HCT116 (cell line): Measurements from ENCODE around the gene PPM1A. TPM values are rescaled to one million over a fixed set of nuclear protein-coding genes. Genes with fewer than 3 reads are reported as not detected.

ENCODE experiments used
- ATAC-seq: fragments of 200-7000 bp; cut with Tn5 transposase; 2 replicates; pipeline ENCODE4 v1.9.1; 2020; ENCODE audit warnings: mild to moderate bottlenecking, moderate library complexity
- BruUV-seq: library from RNA; stranded (reverse); fragments of 400-500 nt; replicated peaks from 2 replicates; lab custom pipeline; 2021; lab: Mats Ljungman, UMichigan
- CTCF ChIA-PET: fragments of 300-600 bp; sonication (Branson Sonifier 250); formaldehyde crosslinking; loops from one replicate; lab custom pipeline; 2021; ENCODE audit warnings: antibody characterized with exemption; lab: Charles Lee
- POLR2A ChIA-PET: fragments of 300-600, 350-600 bp; sonication (Branson Sonifier 250); formaldehyde crosslinking; loops from one replicate; lab custom pipeline; 2021; ENCODE audit warnings: antibody characterized with exemption; lab: Charles Lee
- RAD21 ChIA-PET, 2 experiments: fragments of 300-600 bp; sonication (Branson Sonifier 250); formaldehyde crosslinking; loops; one replicate each; lab custom pipeline; 2023; ENCODE audit warnings: low total read pairs in 2 of 2; ENCODE audit not compliant: uncharacterized antibody in 2 of 2, unreplicated experiment in 2 of 2, low non-redundant PET in 1 of 2; lab: Charles Lee
- DNase-seq: peaks from one replicate; pipeline ENCODE4 v3.0.0-alpha.2; 2010; ENCODE audit warnings: low read depth, low spot score
- H2AFZ ChIP-seq: fragments of 200-600 bp; shearing (Covaris generic), sonication (generic); 2 replicates; pipeline ENCODE4 v1.6.1; 2017; ENCODE audit warnings: low read depth, mixed run types, mixed read lengths, antibody characterized with exemption, low read length; ENCODE audit not compliant: poor library complexity, severe bottlenecking
- H3K27ac ChIP-seq: 2 replicates; pipeline ENCODE4 v1.5.1; 2012; ENCODE audit warnings: low read depth, low read length
- H3K27me3 ChIP-seq: fragments of 200-600 bp; sonication (generic); 2 replicates; pipeline ENCODE4 v1.6.1; 2016; ENCODE audit warnings: mixed run types, low read length, mixed read lengths; ENCODE audit not compliant: insufficient read depth
- H3K36me3 ChIP-seq, 2 experiments: fragments of 200-500 bp in 1 of 2; fragments of 200-600 bp in 1 of 2; sonication (Bioruptor generic) in 1 of 2; sonication (generic) in 1 of 2; 2 replicates each; pipeline versions ENCODE4 v1.5.1 to v1.6.1; 2014 to 2016; ENCODE audit warnings: low read length in 2 of 2, inconsistent platforms in 1 of 2, mixed read lengths in 1 of 2, mixed run types in 1 of 2; ENCODE audit not compliant: insufficient read depth in 2 of 2, control insufficient read depth in 1 of 2
- H3K4me1 ChIP-seq, 2 experiments: fragments of 200-600 bp in 1 of 2; sonication (generic) in 1 of 2; 2 replicates each; pipeline versions ENCODE4 v1.5.1 to v1.6.1; 2012 to 2017; ENCODE audit warnings: low read length in 2 of 2, inconsistent platforms in 1 of 2, mild to moderate bottlenecking in 1 of 2, mixed read lengths in 1 of 2, mixed run types in 1 of 2, moderate library complexity in 1 of 2; ENCODE audit not compliant: insufficient read depth in 2 of 2, control insufficient read depth in 1 of 2
- H3K4me2 ChIP-seq: fragments of 200-600 bp; sonication (generic); 2 replicates; pipeline ENCODE4 v1.6.1; 2017; ENCODE audit warnings: mixed run types, low read length, mixed read lengths
- H3K4me3 ChIP-seq, 2 experiments: fragments of 200-600 bp in 1 of 2; sonication (generic) in 1 of 2; replicated peaks in 1 of 2; 2 replicates each; pipeline ENCODE4 v1.5.1; 2011 to 2016; ENCODE audit warnings: low read length in 2 of 2, control low read depth in 1 of 2, low read depth in 1 of 2, mild to moderate bottlenecking in 1 of 2, mixed read lengths in 1 of 2, mixed run types in 1 of 2
- H3K79me2 ChIP-seq: fragments of 200-600 bp; sonication (generic); 2 replicates; pipeline ENCODE4 v1.6.1; 2017; ENCODE audit warnings: mild to moderate bottlenecking, mixed run types, low read length, moderate library complexity, mixed read lengths; ENCODE audit not compliant: insufficient read depth
- H3K9ac ChIP-seq: fragments of 200-600 bp; sonication (generic); 2 replicates; pipeline ENCODE4 v1.6.1; 2016; ENCODE audit warnings: low read length, mixed read lengths
- H3K9me2 ChIP-seq: fragments of 200-600 bp; sonication (generic), shearing (Covaris generic); 2 replicates; pipeline ENCODE4 v1.6.1; 2017; ENCODE audit warnings: mixed run types, mild to moderate bottlenecking, moderate library complexity; ENCODE audit not compliant: insufficient read depth
- H3K9me3 ChIP-seq, 2 experiments: fragments of 200-500 bp in 1 of 2; fragments of 200-600 bp in 1 of 2; sonication (Bioruptor generic) in 1 of 2; sonication (generic) in 1 of 2; 2 replicates each; pipeline ENCODE4 v1.6.1; 2014 to 2017; ENCODE audit warnings: low read length in 2 of 2, mixed read lengths in 2 of 2, inconsistent platforms in 1 of 2, low read depth in 1 of 2, mild to moderate bottlenecking in 1 of 2, mixed run types in 1 of 2, moderate library complexity in 1 of 2; ENCODE audit not compliant: control insufficient read depth in 1 of 2, insufficient read depth in 1 of 2
- H4K20me1 ChIP-seq: fragments of 200-600 bp; sonication (generic), shearing (Covaris generic); 2 replicates; pipeline ENCODE4 v1.6.1; 2017; ENCODE audit warnings: mixed run types, mild to moderate bottlenecking, moderate library complexity; ENCODE audit not compliant: insufficient read depth
- EGR1 ChIP-seq: IDR thresholded peaks from 2 replicates; pipeline ENCODE4 v1.6.1; 2012; ENCODE audit warnings: low read depth
- ELF1 ChIP-seq: IDR thresholded peaks from 2 replicates; pipeline ENCODE4 v1.6.1; 2012; ENCODE audit warnings: low read depth, borderline replicate concordance
- EZH2 ChIP-seq: fragments of 200-600 bp; sonication (generic); IDR thresholded peaks from 2 replicates; pipeline ENCODE4 v1.6.1; 2017; ENCODE audit warnings: antibody characterized with exemption, mixed run types
- EZH2phosphoT487 ChIP-seq: fragments of 200-600 bp; IDR thresholded peaks from 2 replicates; pipeline ENCODE4 v1.6.1; 2018; ENCODE audit warnings: antibody characterized with exemption, borderline replicate concordance
- FOSL1 ChIP-seq: IDR thresholded peaks from 2 replicates; pipeline ENCODE4 v1.6.1; 2012; ENCODE audit warnings: low read depth
- POLR2A ChIP-seq: IDR thresholded peaks from 2 replicates; pipeline ENCODE4 v1.7.0; 2011; ENCODE audit warnings: borderline replicate concordance; ENCODE audit not compliant: insufficient read depth, insufficient read length; ENCODE audit errors: extremely low read depth
- POLR2AphosphoS5 ChIP-seq: IDR thresholded peaks from 2 replicates; pipeline ENCODE4 v1.6.1; 2011; ENCODE audit warnings: mild to moderate bottlenecking, low read depth, low read length, moderate library complexity
- RAD21 ChIP-seq: IDR thresholded peaks from 2 replicates; pipeline ENCODE4 v1.6.1; 2012; ENCODE audit warnings: low read depth, mild to moderate bottlenecking
- REST ChIP-seq: IDR thresholded peaks from 2 replicates; pipeline ENCODE4 v1.6.1; 2012; ENCODE audit warnings: low read depth
- SP1 ChIP-seq: IDR thresholded peaks from 2 replicates; pipeline ENCODE4 v1.6.1; 2012; ENCODE audit warnings: low read depth
- TCF7L2 ChIP-seq: IDR thresholded peaks from 2 replicates; pipeline ENCODE4 v1.7.0; 2011; ENCODE audit warnings: borderline replicate concordance, inconsistent platforms; ENCODE audit not compliant: insufficient read depth, insufficient read length; ENCODE audit errors: extremely low read depth
- ZNF274 ChIP-seq: fragments of 200-500 bp; sonication (Bioruptor generic); IDR thresholded peaks from 2 replicates; pipeline ENCODE4 v1.6.1; 2014; ENCODE audit warnings: mild to moderate bottlenecking, low read depth, low read length, inconsistent platforms
- intact Hi-C: fragments of 100-400 bp; cut with micrococcal nuclease; formaldehyde crosslinking; loops from 2 replicates; pipeline ENCODE4 v1.10.0; 2022
- total RNA-seq: library from RNA; stranded (reverse); gene quantifications from one replicate; pipeline ENCODE4 v1.2.1, GENCODE V29; 2021; ENCODE audit not compliant: unreplicated experiment
- TF ChIP-seq, protein P1 (sequence below): IDR thresholded peaks from 2 replicates; pipeline ENCODE4 v1.6.1; 2012

The PPM1A gene
- total RNA-seq, 1 experiment from 2014 or later: 32.8 TPM

GRCh38 chr14:60304509-60304908, 55.5 kb downstream of the PPM1A start:
- ChIA-PET CTCF (no interaction called here), POLR2A (no interaction called here)

DNA sequence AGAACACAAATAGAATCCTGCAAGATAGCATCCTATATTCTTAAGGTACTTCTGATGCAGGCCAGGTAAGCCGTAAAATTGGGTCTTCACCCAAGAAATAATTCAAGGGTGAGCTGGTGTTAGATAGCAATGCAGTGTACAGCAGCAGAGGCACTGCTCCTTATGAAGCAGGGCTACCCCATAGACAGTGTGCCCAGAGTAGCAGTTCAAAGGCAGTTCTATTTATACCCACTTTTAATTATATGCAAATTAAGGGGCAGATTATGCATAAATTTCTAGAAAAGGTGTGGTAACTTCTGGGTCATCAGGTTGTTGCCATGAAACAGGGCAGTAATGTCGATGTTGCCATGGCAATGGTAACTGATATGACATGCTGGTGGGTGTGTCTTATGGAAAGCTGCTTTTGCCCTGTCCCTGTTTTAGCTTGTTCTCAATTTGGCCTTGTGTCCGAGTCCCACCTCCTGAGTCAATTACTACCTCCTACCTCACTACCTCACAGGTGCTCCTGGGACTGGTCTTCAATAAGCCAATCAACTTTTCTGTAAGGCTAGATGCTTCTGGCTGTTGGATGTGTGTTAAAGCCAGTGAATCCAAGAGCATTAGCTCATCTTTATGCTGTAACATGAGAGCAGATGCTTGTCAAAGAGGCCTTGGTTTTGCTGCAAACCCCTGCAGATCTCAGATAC, 61.0 kb downstream of the PPM1A start:
- no TSS peak for BruUV-seq
- intact Hi-C loops: no loop called here
- POLR2A ChIA-PET: no interaction called here
- Histone ChIP-seq H3K27ac (no peak overlapping the region), H3K27me3 (no peaks in the 10 kb centered on the region), H3K79me2 (no peaks in the 10 kb centered on the region), H3K4me3 (no peak overlapping the region), H3K9ac (no peak overlapping the region), H3K9me3 (no peaks in the 10 kb centered on the region), H2AFZ (no peak overlapping the region), H3K4me1 (no peaks in the 10 kb centered on the region), H3K36me3 (no peaks in the 10 kb centered on the region), H3K9me2 (no peaks in the 10 kb centered on the region), H4K20me1 (no peaks in the 10 kb centered on the region), H3K4me2 (no peak overlapping the region)
- ATAC-seq (no peak), DNase-seq (no peak)
- CTCF ChIA-PET: interaction anchor here (0.8 to 1.7 kb wide), 2 partner anchors 21 to 44 kb away, joined by 3 to 5 read pairs; no protein-coding TSS in a partner anchor
- TF ChIP-seq EZH2phosphoT487 (no peak), EGR1 (no peak), FOSL1 (no peak), REST (no peak), POLR2A (no peak), ZNF274 (no peak), TCF7L2 (no peak), RAD21 (no peak), EZH2 (no peak), ELF1 (no peak), SP1 (no peak), POLR2AphosphoS5 (no peak)
- TF ChIP-seq, protein P1, sequence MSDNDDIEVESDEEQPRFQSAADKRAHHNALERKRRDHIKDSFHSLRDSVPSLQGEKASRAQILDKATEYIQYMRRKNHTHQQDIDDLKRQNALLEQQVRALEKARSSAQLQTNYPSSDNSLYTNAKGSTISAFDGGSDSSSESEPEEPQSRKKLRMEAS: no peak
- RAD21 ChIA-PET: no interaction called here

More at GRCh38 chr14:60304509-60304908, 55.5 kb downstream of the PPM1A start:
- no TSS peak for BruUV-seq
- Histone ChIP-seq H3K36me3 (no peaks in the 10 kb centered on the region), H3K4me1 (no peaks in the 10 kb centered on the region), H3K4me3 (no peak overlapping the region), H4K20me1 (no peaks in the 10 kb centered on the region), H3K27ac (no peak overlapping the region), H2AFZ (no peak overlapping the region), H3K9me3 (no peaks in the 10 kb centered on the region), H3K9me2 (no peaks in the 10 kb centered on the region), H3K27me3 (no peaks in the 10 kb centered on the region), H3K4me2 (no peak overlapping the region), H3K9ac (no peak overlapping the region), H3K79me2 (no peaks in the 10 kb centered on the region)
- TF ChIP-seq POLR2A (no peak), EZH2phosphoT487 (no peak), ZNF274 (no peak), POLR2AphosphoS5 (no peak)
- RAD21 ChIA-PET: no interaction called here
- intact Hi-C loops: no loop called here
- DNase-seq (no peak), ATAC-seq (no peak)
